GM12865 (cell line): Measurements from ENCODE around the gene ACTG1.

Experiments
- DNase-seq: peaks from one replicate; pipeline ENCODE4 v3.0.0; 2010; ENCODE audit warnings: low read depth
- H3K4me3 ChIP-seq: 2 replicates; pipeline ENCODE4 v1.5.1; 2011; ENCODE audit warnings: mild to moderate bottlenecking, low read depth, low read length, control low read depth
- CTCF ChIP-seq: IDR thresholded peaks from 2 replicates; pipeline ENCODE4 v1.5.1; 2011; ENCODE audit warnings: low read length, control low read depth, low read depth, inconsistent platforms; ENCODE audit not compliant: insufficient read depth; ENCODE audit errors: missing control alignments

Gene ACTG1

DNA sequence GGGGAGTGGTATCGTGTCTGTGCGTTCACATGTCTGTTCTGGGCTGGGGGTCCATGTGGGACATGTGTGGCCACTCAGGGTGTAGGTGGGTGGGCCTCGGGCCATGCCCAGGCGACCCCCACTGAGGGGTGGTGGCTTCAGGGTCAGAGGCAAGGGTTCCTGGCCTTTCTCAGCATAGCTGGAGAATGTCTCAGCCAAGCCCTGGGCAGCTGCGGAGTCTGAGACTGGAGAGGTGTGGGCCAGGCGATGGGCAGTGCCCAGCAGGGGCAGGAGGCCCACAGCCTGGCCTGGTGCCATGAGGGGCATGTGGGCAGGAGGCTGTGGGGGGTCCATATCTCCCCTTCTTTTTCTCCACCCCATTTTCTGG, 16.8 kb upstream of the ACTG1 start:
- TF ChIP-seq CTCF: no peak
- no peak overlapping the region for H3K4me3 ChIP-seq
- no peak for DNase-seq

DNA sequence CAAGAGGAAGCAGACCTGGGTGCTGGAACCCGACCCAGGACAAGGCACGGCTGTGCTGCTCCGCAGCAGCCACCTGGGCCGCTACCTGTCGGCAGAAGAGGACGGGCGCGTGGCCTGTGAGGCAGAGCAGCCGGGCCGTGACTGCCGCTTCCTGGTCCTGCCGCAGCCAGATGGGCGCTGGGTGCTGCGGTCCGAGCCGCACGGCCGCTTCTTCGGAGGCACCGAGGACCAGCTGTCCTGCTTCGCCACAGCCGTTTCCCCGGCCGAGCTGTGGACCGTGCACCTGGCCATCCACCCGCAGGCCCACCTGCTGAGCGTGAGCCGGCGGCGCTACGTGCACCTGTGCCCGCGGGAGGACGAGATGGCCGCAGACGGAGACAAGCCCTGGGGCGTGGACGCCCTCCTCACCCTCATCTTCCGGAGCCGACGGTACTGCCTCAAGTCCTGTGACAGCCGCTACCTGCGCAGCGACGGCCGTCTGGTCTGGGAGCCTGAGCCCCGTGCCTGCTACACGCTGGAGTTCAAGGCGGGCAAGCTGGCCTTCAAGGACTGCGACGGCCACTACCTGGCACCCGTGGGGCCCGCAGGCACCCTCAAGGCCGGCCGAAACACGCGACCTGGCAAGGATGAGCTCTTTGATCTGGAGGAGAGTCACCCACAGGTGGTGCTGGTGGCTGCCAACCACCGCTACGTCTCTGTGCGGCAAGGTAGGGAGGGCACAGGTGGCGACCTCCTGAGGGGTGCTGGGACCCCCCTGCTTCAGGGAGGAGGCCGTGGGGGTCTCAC, 16.2 kb upstream of the ACTG1 start:
- no peak for DNase-seq
- H3K4me3 ChIP-seq: no peak overlapping the region

GRCh38 chr17:81528384-81528650, 15.7 kb upstream of the ACTG1 start:
- DNase-seq: no peak
- TF ChIP-seq CTCF: no peak
- H3K4me3 ChIP-seq: no peak overlapping the region

More for the DNA sequence above, 16.2 kb upstream of the ACTG1 start:
- TF ChIP-seq CTCF: no peak

GRCh38 chr17:81527591-81528383, 15.2 kb upstream of the ACTG1 start, which contains the start of gene FSCN2:
Gene FSCN2, plus strand, starts transcription at chr17:81528377. Its CDS starts 155 bp downstream, at chr17:81528532.
- H3K4me3 ChIP-seq: no peak within 1 kb of the TSS
- DNase-seq: no peak
- TF ChIP-seq CTCF: no peak

DNA sequence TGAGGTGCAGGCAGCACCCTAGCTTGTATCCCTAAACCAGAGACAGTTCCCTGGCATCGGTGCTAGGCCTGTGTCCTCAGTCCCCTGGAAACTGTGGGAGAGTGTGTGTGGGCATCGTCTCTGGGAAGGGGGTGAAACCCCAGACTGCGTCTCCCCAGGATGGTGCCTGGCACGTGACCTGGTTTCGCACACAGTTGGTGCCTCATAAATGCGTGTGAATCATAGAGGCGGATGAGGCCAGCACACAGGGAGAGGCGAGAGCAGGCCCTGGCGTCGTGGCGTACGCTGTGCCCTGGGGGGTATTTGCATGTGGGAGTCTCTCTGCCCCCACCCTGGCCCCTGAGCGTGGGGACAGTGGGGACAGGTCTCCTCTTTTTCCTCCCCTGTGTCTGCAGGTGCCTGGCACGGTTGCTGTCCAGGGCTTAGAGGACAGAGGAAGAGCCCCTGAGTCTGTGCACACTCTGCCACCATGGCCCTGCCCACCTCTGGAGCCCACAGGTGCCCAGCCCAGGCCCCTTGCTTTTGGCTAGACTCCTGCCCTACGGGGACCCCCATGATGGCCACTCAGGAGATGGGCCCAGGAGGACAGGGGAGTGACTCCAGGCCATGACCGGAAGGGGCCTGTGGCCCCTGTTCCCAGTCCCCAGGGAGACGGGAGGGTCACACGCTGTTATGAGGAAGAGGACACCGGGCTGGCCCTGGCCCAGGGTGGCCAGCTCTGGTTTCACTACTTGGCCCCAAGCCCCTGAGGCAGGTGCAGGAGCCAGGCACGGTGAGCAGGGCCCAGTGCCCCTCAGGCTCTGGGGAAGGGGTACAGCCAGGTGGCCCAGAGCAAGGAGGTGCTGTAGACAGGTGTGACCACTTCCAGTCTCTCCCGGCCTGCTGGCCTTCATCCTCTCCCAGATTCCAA, 14.3 kb upstream of the ACTG1 start:
- no peak overlapping the region for H3K4me3 ChIP-seq
- no peak for DNase-seq
- no peak for TF ChIP-seq CTCF

- no peak for DNase-seq
- TF ChIP-seq CTCF: no peak
- no peak overlapping the region for H3K4me3 ChIP-seq
Observed at GRCh38 chr17:81524865-81525159, 12.2 kb upstream of the ACTG1 start.
